ENCODE measurements around the gene TMEM150A. TPM values are rescaled to one million over a fixed set of nuclear protein-coding genes. Genes with fewer than 3 reads are reported as not detected.

Gene TMEM150A
- total RNA-seq, 1 experiment from 2014 or later = 19.3 TPM

GRCh38 chr2:85594715-85595300 is 7.7 kb downstream of the TMEM150A start:
- no peak overlapping the region for H3K27ac ChIP-seq (ENCODE audit: insufficient read length, low read depth, low read length)
- H2BK12ac ChIP-seq (ENCODE audit: insufficient read length, low read depth, low read length) = no peak overlapping the region
- H3K56ac ChIP-seq (ENCODE audit: insufficient read length, low read depth, low read length) = no peak overlapping the region
- no peak overlapping the region for H2BK120ac ChIP-seq (ENCODE audit: low read depth, low read length, poor library complexity, severe bottlenecking)
- peak overlapping the region; percentile 81 for H3K4me2 ChIP-seq (ENCODE audit: insufficient read depth, insufficient read length, low read length)
- H2AFZ ChIP-seq (ENCODE audit: low read length) = no peak overlapping the region
- H3K23me2 ChIP-seq (ENCODE audit: insufficient read length, low read depth, low read length, poor library complexity, severe bottlenecking) = peaks cover 9% of the 10 kb centered on the region
- H4K91ac ChIP-seq (ENCODE audit: insufficient read length, low read depth, low read length) = no peak overlapping the region
- H2AK5ac ChIP-seq (ENCODE audit: insufficient read length, low read length) = no peak overlapping the region
- TF ChIP-seq, protein P1, sequence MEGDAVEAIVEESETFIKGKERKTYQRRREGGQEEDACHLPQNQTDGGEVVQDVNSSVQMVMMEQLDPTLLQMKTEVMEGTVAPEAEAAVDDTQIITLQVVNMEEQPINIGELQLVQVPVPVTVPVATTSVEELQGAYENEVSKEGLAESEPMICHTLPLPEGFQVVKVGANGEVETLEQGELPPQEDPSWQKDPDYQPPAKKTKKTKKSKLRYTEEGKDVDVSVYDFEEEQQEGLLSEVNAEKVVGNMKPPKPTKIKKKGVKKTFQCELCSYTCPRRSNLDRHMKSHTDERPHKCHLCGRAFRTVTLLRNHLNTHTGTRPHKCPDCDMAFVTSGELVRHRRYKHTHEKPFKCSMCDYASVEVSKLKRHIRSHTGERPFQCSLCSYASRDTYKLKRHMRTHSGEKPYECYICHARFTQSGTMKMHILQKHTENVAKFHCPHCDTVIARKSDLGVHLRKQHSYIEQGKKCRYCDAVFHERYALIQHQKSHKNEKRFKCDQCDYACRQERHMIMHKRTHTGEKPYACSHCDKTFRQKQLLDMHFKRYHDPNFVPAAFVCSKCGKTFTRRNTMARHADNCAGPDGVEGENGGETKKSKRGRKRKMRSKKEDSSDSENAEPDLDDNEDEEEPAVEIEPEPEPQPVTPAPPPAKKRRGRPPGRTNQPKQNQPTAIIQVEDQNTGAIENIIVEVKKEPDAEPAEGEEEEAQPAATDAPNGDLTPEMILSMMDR (conservative IDR thresholded peaks at IDR 0.05) = no peak
- no peak overlapping the region for H3K18ac ChIP-seq (ENCODE audit: insufficient read length, low read depth, low read length)
- no peak overlapping the region for H2BK5ac ChIP-seq (ENCODE audit: insufficient read length, low read length)
- peaks cover 0 to 24% (median 21%) of the 10 kb centered on the region in 3 experiments; a peak in 5 of 7 replicates for H3K36me3 Mint-ChIP-seq (ENCODE audit: insufficient read depth in 1 of 3, low read depth in 3 of 3)
- no peak overlapping the region for H2BK20ac ChIP-seq (ENCODE audit: low read depth, low read length, poor library complexity, severe bottlenecking)
- peak overlapping the region; percentile 99 for H3K4me3 Mint-ChIP-seq
- no peak overlapping the region for H3K4ac ChIP-seq (ENCODE audit: low read depth, low read length)
- no peaks in the 10 kb centered on the region for H4K20me1 ChIP-seq (ENCODE audit: control insufficient read depth, insufficient read depth, insufficient read length)
- no peaks in the 10 kb centered on the region for H3K79me1 ChIP-seq (ENCODE audit: insufficient read depth, low read depth, low read length, poor library complexity, severe bottlenecking)
- peaks cover 17 to 18% of the 10 kb centered on the region in 2 experiments for H3K4me1 Mint-ChIP-seq
- H3K27me3 ChIP-seq (ENCODE audit: insufficient read depth, low read length) = no peaks in the 10 kb centered on the region
- WGBS (ENCODE audit: extremely low coverage, insufficient read length, low lambda C conversion rate) = no CpG with 5 or more reads among the region's 13 CpGs
- H2BK15ac ChIP-seq (ENCODE audit: low read depth, low read length) = no peak overlapping the region
- no peak overlapping the region for H3K14ac ChIP-seq (ENCODE audit: insufficient read depth, low read length)
- peak overlapping the region; percentile 76 to 99 (median 96); a peak in 6 of 7 replicates for H3K27ac Mint-ChIP-seq
- H3K9me3 Mint-ChIP-seq = no peaks in the 10 kb centered on the region
- no peak overlapping the region for H4K5ac ChIP-seq (ENCODE audit: insufficient read length, low read depth, low read length)
- no peaks in the 10 kb centered on the region for H3K4me1 ChIP-seq (ENCODE audit: insufficient read depth, low read length)
- no peak overlapping the region for H3T11ph ChIP-seq (ENCODE audit: low read length)
- H3K79me2 ChIP-seq (ENCODE audit: insufficient read depth, low read length) = no peaks in the 10 kb centered on the region
- peak overlapping the region; percentile 96 for H3K9ac ChIP-seq (ENCODE audit: extremely low read depth, insufficient read length, low read length)
- no peak for DNase-seq
- H3K9me3 ChIP-seq (ENCODE audit: control insufficient read depth, low read depth, low read length) = no peaks in the 10 kb centered on the region
- H4K8ac ChIP-seq (replicated peaks; ENCODE audit: insufficient read length, low read depth, low read length) = no peak overlapping the region
- no peak overlapping the region for H3K23ac ChIP-seq (ENCODE audit: insufficient read length, low read depth, low read length)
- H3K27me3 Mint-ChIP-seq (ENCODE audit: low read depth) = peaks cover 16% of the 10 kb centered on the region

Measured in H9 (cell line).